ENCODE measurements around the gene TMEM181. TPM values are rescaled to one million over a fixed set of nuclear protein-coding genes. Genes with fewer than 3 reads are reported as not detected.

Gene TMEM181
- total and polyA plus RNA-seq, 2 of the 13 experiments (the other 11 are each of a cell fraction or from before 2014, with no cell fraction given) = 59.1 to 108 TPM

GRCh38 chr6:158654960-158655489, 95.1 kb downstream of the TMEM181 start (continued):
- no peak for TF ChIP-seq AKNA (CRISPR knock-in tag; IDR thresholded peaks at IDR 0.05; ENCODE audit: borderline replicate concordance)
- TF ChIP-seq ZNF407 (CRISPR knock-in tag; IDR thresholded peaks at IDR 0.05; ENCODE audit: not compliant biosample characterization) = no peak
- no peak for TF ChIP-seq ZBTB2 (CRISPR knock-in tag; IDR thresholded peaks at IDR 0.05; ENCODE audit: low read depth)
- no peak for TF ChIP-seq KDM6A (CRISPR knock-in tag; IDR thresholded peaks at IDR 0.05; ENCODE audit: low read depth)
- no peak for TF ChIP-seq ZNF510 (CRISPR knock-in tag; IDR thresholded peaks at IDR 0.05; ENCODE audit: low read depth)
- TF ChIP-seq ZNF335 (CRISPR knock-in tag; IDR thresholded peaks at IDR 0.05) = no peak
- TF ChIP-seq NFAT5 (CRISPR knock-in tag; IDR thresholded peaks at IDR 0.05) = no peak
- TF ChIP-seq KDM4B (CRISPR knock-in tag; IDR thresholded peaks at IDR 0.05) = no peak

All from HepG2 (cell line).